HCT116 (cell line): Measurements from ENCODE around the gene ARMC3. TPM values are rescaled to one million over a fixed set of nuclear protein-coding genes. Genes with fewer than 3 reads are reported as not detected.

ENCODE experiments used
- ATAC-seq: fragments of 200-7000 bp; cut with Tn5 transposase; 2 replicates; pipeline ENCODE4 v1.9.1; 2020; ENCODE audit warnings: mild to moderate bottlenecking, moderate library complexity
- BruUV-seq: library from RNA; stranded (reverse); fragments of 400-500 nt; replicated peaks from 2 replicates; lab custom pipeline; 2021; lab: Mats Ljungman, UMichigan
- CTCF ChIA-PET: fragments of 300-600 bp; sonication (Branson Sonifier 250); formaldehyde crosslinking; loops from one replicate; lab custom pipeline; 2021; ENCODE audit warnings: antibody characterized with exemption; lab: Charles Lee
- POLR2A ChIA-PET: fragments of 300-600, 350-600 bp; sonication (Branson Sonifier 250); formaldehyde crosslinking; loops from one replicate; lab custom pipeline; 2021; ENCODE audit warnings: antibody characterized with exemption; lab: Charles Lee
- RAD21 ChIA-PET, 2 experiments: fragments of 300-600 bp; sonication (Branson Sonifier 250); formaldehyde crosslinking; loops; one replicate each; lab custom pipeline; 2023; ENCODE audit warnings: low total read pairs in 2 of 2; ENCODE audit not compliant: uncharacterized antibody in 2 of 2, unreplicated experiment in 2 of 2, low non-redundant PET in 1 of 2; lab: Charles Lee
- DNase-seq: peaks from one replicate; pipeline ENCODE4 v3.0.0-alpha.2; 2010; ENCODE audit warnings: low read depth, low spot score
- H2AFZ ChIP-seq: fragments of 200-600 bp; shearing (Covaris generic), sonication (generic); 2 replicates; pipeline ENCODE4 v1.6.1; 2017; ENCODE audit warnings: low read depth, mixed run types, mixed read lengths, antibody characterized with exemption, low read length; ENCODE audit not compliant: poor library complexity, severe bottlenecking
- H3K27ac ChIP-seq: 2 replicates; pipeline ENCODE4 v1.5.1; 2012; ENCODE audit warnings: low read depth, low read length
- H3K27me3 ChIP-seq: fragments of 200-600 bp; sonication (generic); 2 replicates; pipeline ENCODE4 v1.6.1; 2016; ENCODE audit warnings: mixed run types, low read length, mixed read lengths; ENCODE audit not compliant: insufficient read depth
- H3K36me3 ChIP-seq, 2 experiments: fragments of 200-500 bp in 1 of 2; fragments of 200-600 bp in 1 of 2; sonication (Bioruptor generic) in 1 of 2; sonication (generic) in 1 of 2; 2 replicates each; pipeline versions ENCODE4 v1.5.1 to v1.6.1; 2014 to 2016; ENCODE audit warnings: low read length in 2 of 2, inconsistent platforms in 1 of 2, mixed read lengths in 1 of 2, mixed run types in 1 of 2; ENCODE audit not compliant: insufficient read depth in 2 of 2, control insufficient read depth in 1 of 2
- H3K4me1 ChIP-seq, 2 experiments: fragments of 200-600 bp in 1 of 2; sonication (generic) in 1 of 2; 2 replicates each; pipeline versions ENCODE4 v1.5.1 to v1.6.1; 2012 to 2017; ENCODE audit warnings: low read length in 2 of 2, inconsistent platforms in 1 of 2, mild to moderate bottlenecking in 1 of 2, mixed read lengths in 1 of 2, mixed run types in 1 of 2, moderate library complexity in 1 of 2; ENCODE audit not compliant: insufficient read depth in 2 of 2, control insufficient read depth in 1 of 2
- H3K4me2 ChIP-seq: fragments of 200-600 bp; sonication (generic); 2 replicates; pipeline ENCODE4 v1.6.1; 2017; ENCODE audit warnings: mixed run types, low read length, mixed read lengths
- H3K4me3 ChIP-seq, 2 experiments: fragments of 200-600 bp in 1 of 2; sonication (generic) in 1 of 2; replicated peaks in 1 of 2; 2 replicates each; pipeline ENCODE4 v1.5.1; 2011 to 2016; ENCODE audit warnings: low read length in 2 of 2, control low read depth in 1 of 2, low read depth in 1 of 2, mild to moderate bottlenecking in 1 of 2, mixed read lengths in 1 of 2, mixed run types in 1 of 2
- H3K79me2 ChIP-seq: fragments of 200-600 bp; sonication (generic); 2 replicates; pipeline ENCODE4 v1.6.1; 2017; ENCODE audit warnings: mild to moderate bottlenecking, mixed run types, low read length, moderate library complexity, mixed read lengths; ENCODE audit not compliant: insufficient read depth
- H3K9ac ChIP-seq: fragments of 200-600 bp; sonication (generic); 2 replicates; pipeline ENCODE4 v1.6.1; 2016; ENCODE audit warnings: low read length, mixed read lengths
- H3K9me2 ChIP-seq: fragments of 200-600 bp; sonication (generic), shearing (Covaris generic); 2 replicates; pipeline ENCODE4 v1.6.1; 2017; ENCODE audit warnings: mixed run types, mild to moderate bottlenecking, moderate library complexity; ENCODE audit not compliant: insufficient read depth
- H3K9me3 ChIP-seq, 2 experiments: fragments of 200-500 bp in 1 of 2; fragments of 200-600 bp in 1 of 2; sonication (Bioruptor generic) in 1 of 2; sonication (generic) in 1 of 2; 2 replicates each; pipeline ENCODE4 v1.6.1; 2014 to 2017; ENCODE audit warnings: low read length in 2 of 2, mixed read lengths in 2 of 2, inconsistent platforms in 1 of 2, low read depth in 1 of 2, mild to moderate bottlenecking in 1 of 2, mixed run types in 1 of 2, moderate library complexity in 1 of 2; ENCODE audit not compliant: control insufficient read depth in 1 of 2, insufficient read depth in 1 of 2
- H4K20me1 ChIP-seq: fragments of 200-600 bp; sonication (generic), shearing (Covaris generic); 2 replicates; pipeline ENCODE4 v1.6.1; 2017; ENCODE audit warnings: mixed run types, mild to moderate bottlenecking, moderate library complexity; ENCODE audit not compliant: insufficient read depth
- EGR1 ChIP-seq: IDR thresholded peaks from 2 replicates; pipeline ENCODE4 v1.6.1; 2012; ENCODE audit warnings: low read depth
- ELF1 ChIP-seq: IDR thresholded peaks from 2 replicates; pipeline ENCODE4 v1.6.1; 2012; ENCODE audit warnings: low read depth, borderline replicate concordance
- EZH2phosphoT487 ChIP-seq: fragments of 200-600 bp; IDR thresholded peaks from 2 replicates; pipeline ENCODE4 v1.6.1; 2018; ENCODE audit warnings: antibody characterized with exemption, borderline replicate concordance
- MAX ChIP-seq: IDR thresholded peaks from 2 replicates; pipeline ENCODE4 v1.6.1; 2012
- POLR2A ChIP-seq: IDR thresholded peaks from 2 replicates; pipeline ENCODE4 v1.7.0; 2011; ENCODE audit warnings: borderline replicate concordance; ENCODE audit not compliant: insufficient read depth, insufficient read length; ENCODE audit errors: extremely low read depth
- POLR2AphosphoS5 ChIP-seq: IDR thresholded peaks from 2 replicates; pipeline ENCODE4 v1.6.1; 2011; ENCODE audit warnings: mild to moderate bottlenecking, low read depth, low read length, moderate library complexity
- REST ChIP-seq: IDR thresholded peaks from 2 replicates; pipeline ENCODE4 v1.6.1; 2012; ENCODE audit warnings: low read depth
- SIN3A ChIP-seq: IDR thresholded peaks from 2 replicates; pipeline ENCODE4 v1.6.1; 2012; ENCODE audit warnings: low read depth
- SP1 ChIP-seq: IDR thresholded peaks from 2 replicates; pipeline ENCODE4 v1.6.1; 2012; ENCODE audit warnings: low read depth
- SRF ChIP-seq: IDR thresholded peaks from 2 replicates; pipeline ENCODE4 v1.6.1; 2012; ENCODE audit warnings: low read depth
- TCF7L2 ChIP-seq: IDR thresholded peaks from 2 replicates; pipeline ENCODE4 v1.7.0; 2011; ENCODE audit warnings: borderline replicate concordance, inconsistent platforms; ENCODE audit not compliant: insufficient read depth, insufficient read length; ENCODE audit errors: extremely low read depth
- YY1 ChIP-seq: IDR thresholded peaks from 2 replicates; pipeline ENCODE4 v1.6.1; 2011; ENCODE audit warnings: low read length, low read depth, moderate library complexity, mild to moderate bottlenecking; ENCODE audit not compliant: insufficient replicate concordance; ENCODE audit errors: extremely low read depth
- ZFX ChIP-seq: fragments of 450-650 bp; IDR thresholded peaks from 2 replicates; pipeline ENCODE4 v1.6.1; 2017
- ZNF274 ChIP-seq: fragments of 200-500 bp; sonication (Bioruptor generic); IDR thresholded peaks from 2 replicates; pipeline ENCODE4 v1.6.1; 2014; ENCODE audit warnings: mild to moderate bottlenecking, low read depth, low read length, inconsistent platforms
- intact Hi-C: fragments of 100-400 bp; cut with micrococcal nuclease; formaldehyde crosslinking; loops from 2 replicates; pipeline ENCODE4 v1.10.0; 2022
- total RNA-seq: library from RNA; stranded (reverse); gene quantifications from one replicate; pipeline ENCODE4 v1.2.1, GENCODE V29; 2021; ENCODE audit not compliant: unreplicated experiment
- TF ChIP-seq, protein P1 (sequence below), 3 experiments: fragments of 200-600 bp in 1 of 3; sonication (generic) in 1 of 3; IDR thresholded peaks in 2 of 3; conservative IDR thresholded peaks in 1 of 3; 2 replicates each; pipeline ENCODE4 v1.5.1; 2012 to 2017; ENCODE audit warnings: low read depth in 2 of 3, low read length in 2 of 3, antibody characterized with exemption in 1 of 3, borderline replicate concordance in 1 of 3, control low read depth in 1 of 3, mild to moderate bottlenecking in 1 of 3, mixed read lengths in 1 of 3, mixed run types in 1 of 3, moderate library complexity in 1 of 3; ENCODE audit not compliant: insufficient read depth in 1 of 3
- TF ChIP-seq, protein P2 (sequence below): IDR thresholded peaks from 2 replicates; pipeline ENCODE4 v1.6.1; 2012

Gene ARMC3
- total RNA-seq, 1 experiment from 2014 or later, result 2.6 TPM

DNA sequence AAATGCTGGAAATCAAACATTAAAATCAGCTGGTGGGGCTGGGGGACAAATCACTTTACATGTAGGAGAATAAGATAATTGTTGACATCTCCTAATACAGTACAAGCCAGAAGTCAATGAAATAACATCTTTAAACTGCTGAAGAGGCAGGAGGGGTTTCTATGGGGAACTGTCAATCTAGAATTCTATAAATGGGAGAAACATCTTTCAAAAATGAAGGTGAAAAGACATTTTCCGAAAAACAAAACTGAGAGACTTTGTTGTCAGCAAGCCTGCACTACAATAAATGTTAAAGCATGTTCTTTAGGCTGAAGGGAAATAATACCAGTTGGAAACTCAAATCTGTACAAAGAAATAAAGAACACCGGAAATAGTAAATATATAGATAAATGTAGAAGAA is 150.3 kb downstream of the ARMC3 start:
- POLR2A ChIA-PET, result no interaction called here
- intact Hi-C loops, result no loop called here

GRCh38 chr10:23079700-23080099 is 151.8 kb downstream of the ARMC3 start:
- no peaks in the 10 kb centered on the region for H3K27me3 ChIP-seq
- intact Hi-C loops, result no loop called here
- H3K4me3 ChIP-seq, result no peak overlapping the region
- POLR2A ChIA-PET, result no interaction called here
- no peak overlapping the region for H3K4me2 ChIP-seq
- H3K27ac ChIP-seq, result no peak overlapping the region
- CTCF ChIA-PET, result no interaction called here
- DNase-seq, result no peak
- no peaks in the 10 kb centered on the region for H4K20me1 ChIP-seq
- H3K4me1 ChIP-seq, result no peaks in the 10 kb centered on the region
- H3K9ac ChIP-seq, result no peak overlapping the region
- no peaks in the 10 kb centered on the region for H3K36me3 ChIP-seq
- no peak for ATAC-seq
- no peaks in the 10 kb centered on the region for H3K9me2 ChIP-seq
- BruUV-seq, result no TSS peak
- H3K79me2 ChIP-seq, result no peaks in the 10 kb centered on the region
- no peak overlapping the region for H2AFZ ChIP-seq
- no peaks in the 10 kb centered on the region; a peak in 2 of 4 replicates for H3K9me3 ChIP-seq
- TF ChIP-seq, protein P1, sequence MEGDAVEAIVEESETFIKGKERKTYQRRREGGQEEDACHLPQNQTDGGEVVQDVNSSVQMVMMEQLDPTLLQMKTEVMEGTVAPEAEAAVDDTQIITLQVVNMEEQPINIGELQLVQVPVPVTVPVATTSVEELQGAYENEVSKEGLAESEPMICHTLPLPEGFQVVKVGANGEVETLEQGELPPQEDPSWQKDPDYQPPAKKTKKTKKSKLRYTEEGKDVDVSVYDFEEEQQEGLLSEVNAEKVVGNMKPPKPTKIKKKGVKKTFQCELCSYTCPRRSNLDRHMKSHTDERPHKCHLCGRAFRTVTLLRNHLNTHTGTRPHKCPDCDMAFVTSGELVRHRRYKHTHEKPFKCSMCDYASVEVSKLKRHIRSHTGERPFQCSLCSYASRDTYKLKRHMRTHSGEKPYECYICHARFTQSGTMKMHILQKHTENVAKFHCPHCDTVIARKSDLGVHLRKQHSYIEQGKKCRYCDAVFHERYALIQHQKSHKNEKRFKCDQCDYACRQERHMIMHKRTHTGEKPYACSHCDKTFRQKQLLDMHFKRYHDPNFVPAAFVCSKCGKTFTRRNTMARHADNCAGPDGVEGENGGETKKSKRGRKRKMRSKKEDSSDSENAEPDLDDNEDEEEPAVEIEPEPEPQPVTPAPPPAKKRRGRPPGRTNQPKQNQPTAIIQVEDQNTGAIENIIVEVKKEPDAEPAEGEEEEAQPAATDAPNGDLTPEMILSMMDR (IDR thresholded peaks at IDR 0.05 in 2 of 3, conservative IDR thresholded peaks at IDR 0.05 in 1 of 3; ENCODE audit: borderline replicate concordance in 1 of 3, insufficient read depth in 1 of 3, low read depth in 2 of 3, low read length in 2 of 3), result no peak
- TF ChIP-seq SRF (no peak), YY1 (no peak), ZNF274 (no peak), EZH2phosphoT487 (no peak), ELF1 (no peak), MAX (no peak), SIN3A (no peak), REST (no peak), POLR2AphosphoS5 (no peak), TCF7L2 (no peak), EGR1 (no peak), ZFX (no peak)
- TF ChIP-seq, protein P2, sequence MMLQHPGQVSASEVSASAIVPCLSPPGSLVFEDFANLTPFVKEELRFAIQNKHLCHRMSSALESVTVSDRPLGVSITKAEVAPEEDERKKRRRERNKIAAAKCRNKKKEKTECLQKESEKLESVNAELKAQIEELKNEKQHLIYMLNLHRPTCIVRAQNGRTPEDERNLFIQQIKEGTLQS, result no peak
- RAD21 ChIA-PET, result no interaction called here

More for the DNA sequence above, 150.3 kb downstream of the ARMC3 start:
- DNase-seq (no peak), ATAC-seq (no peak)
- Histone ChIP-seq H3K79me2 (no peaks in the 10 kb centered on the region), H4K20me1 (no peaks in the 10 kb centered on the region), H3K27me3 (no peaks in the 10 kb centered on the region), H3K27ac (no peak overlapping the region), H3K9me3 (no peaks in the 10 kb centered on the region), H3K4me2 (no peak overlapping the region), H3K4me1 (no peaks in the 10 kb centered on the region), H3K36me3 (no peaks in the 10 kb centered on the region), H2AFZ (no peak overlapping the region), H3K4me3 (no peak overlapping the region), H3K9ac (no peak overlapping the region), H3K9me2 (no peaks in the 10 kb centered on the region)
- RAD21 ChIA-PET, result no interaction called here
- BruUV-seq, result no TSS peak
- TF ChIP-seq POLR2A (no peak), SP1 (no peak), EGR1 (no peak)
- CTCF ChIA-PET, result no interaction called here
